Activated CD4-positive, alpha-beta memory T cell treated with anti-CD3 and anti-CD28 coated beads for 36 hours (primary cell): Measurements from ENCODE around the gene PANK4. TPM values are rescaled to one million over a fixed set of nuclear protein-coding genes. Genes with fewer than 3 reads are reported as not detected.
A peak's percentile ranks its signal among the peaks of the same experiment; 100 is the strongest.
"Not testable (repeated sequence)": the region's sequence is repeated elsewhere in the genome, so short reads cannot be mapped to it uniquely, and the experiment has no call there.

Experiments
- CTCF ChIA-PET: fragments of 350-600 bp; sonication (Branson Sonifier 250); formaldehyde crosslinking; loops from one replicate; lab custom pipeline; 2021; ENCODE audit warnings: antibody characterized with exemption, inconsistent platforms; lab: Charles Lee
- POLR2A ChIA-PET: fragments of 350-600 bp; sonication (Branson Sonifier 250); formaldehyde crosslinking; loops from one replicate; lab custom pipeline; 2021; ENCODE audit warnings: antibody characterized with exemption; lab: Charles Lee
- DNase-seq: peaks from one replicate; pipeline ENCODE4 v3.0.0-alpha.2; 2020
- H3K27ac Mint-ChIP-seq: one replicate; pipeline ENCODE4 v1.8.0; 2021; ENCODE audit warnings: mixed read lengths
- H3K27me3 Mint-ChIP-seq: one replicate; pipeline ENCODE4 v1.8.0; 2021; ENCODE audit warnings: mixed read lengths
- H3K36me3 Mint-ChIP-seq: one replicate; pipeline ENCODE4 v1.8.0; 2021; ENCODE audit warnings: mixed read lengths
- H3K4me1 Mint-ChIP-seq: one replicate; pipeline ENCODE4 v1.8.0; 2021; ENCODE audit warnings: low read depth, mixed read lengths
- H3K4me3 Mint-ChIP-seq: one replicate; pipeline ENCODE4 v1.8.0; 2021; ENCODE audit warnings: mild to moderate bottlenecking, mixed read lengths
- H3K9me3 Mint-ChIP-seq: one replicate; pipeline ENCODE4 v1.8.0; 2021; ENCODE audit warnings: mixed read lengths
- intact Hi-C: fragments of 100-400 bp; cut with micrococcal nuclease; formaldehyde crosslinking; loops from one replicate; pipeline ENCODE4 v1.15.1; 2023
- total RNA-seq, 2 experiments: library from RNA; stranded (reverse); gene quantifications; one replicate each; pipeline ENCODE4 v1.2.3, GENCODE V29; 2021

The PANK4 gene
- total RNA-seq, 2 experiments from 2014 or later: 42.6 to 45.1 TPM

- H3K27me3 Mint-ChIP-seq, intact Hi-C loops, H3K9me3 Mint-ChIP-seq, CTCF ChIA-PET, H3K4me3 Mint-ChIP-seq, H3K36me3 Mint-ChIP-seq, DNase-seq: not testable (repeated sequence)
- POLR2A ChIA-PET: interaction anchor here (4.6 kb wide), 1 partner anchor 35 kb away, joined by 65 read pairs; the partner anchor contains the start of gene PRXL2B
- H3K4me1 Mint-ChIP-seq: peaks cover 32% of the 10 kb centered on the region
- peak overlapping the region; percentile 62 for H3K27ac Mint-ChIP-seq
Measured at GRCh38 chr1:2550309-2550861, 24.0 kb upstream of the PANK4 start.

DNA sequence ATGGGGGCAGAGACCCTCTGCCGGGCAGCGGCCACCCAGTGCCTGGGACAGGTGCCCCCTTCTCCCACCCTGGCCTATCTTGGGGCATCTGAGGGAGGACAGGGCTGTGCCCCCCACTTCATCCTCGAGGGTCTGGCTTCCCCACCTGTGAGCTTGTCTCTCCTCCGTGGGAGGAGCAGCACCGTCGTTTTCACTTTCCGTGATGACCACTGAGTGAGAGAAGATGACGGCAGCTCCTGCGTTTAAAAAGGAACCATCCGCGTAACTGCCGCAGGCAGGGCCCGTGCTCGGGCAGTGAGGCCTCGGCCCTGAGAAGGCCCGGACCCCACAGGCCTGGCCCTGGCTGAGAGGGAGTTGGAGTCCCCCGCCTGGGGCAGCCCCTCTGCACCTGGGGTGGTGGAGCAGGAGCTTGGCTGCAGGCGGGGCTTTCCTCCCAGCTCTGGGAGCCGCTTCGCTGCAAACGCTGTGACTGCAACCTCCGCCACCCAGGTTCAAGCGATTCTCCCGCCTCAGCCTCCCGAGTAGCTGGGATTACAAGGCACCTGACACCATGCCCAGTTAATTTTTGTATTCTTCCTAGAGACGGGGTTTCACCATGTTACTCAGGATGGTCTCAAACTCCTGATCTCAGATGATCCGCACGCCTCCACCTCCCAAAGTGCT, 23.1 kb upstream of the PANK4 start:
- not testable (repeated sequence) for DNase-seq, H3K9me3 Mint-ChIP-seq, H3K27me3 Mint-ChIP-seq, H3K36me3 Mint-ChIP-seq
- H3K4me1 Mint-ChIP-seq: peaks cover 24% of the 10 kb centered on the region
- intact Hi-C loops: loop anchor here (5.0 kb wide), 3 partner anchors 157 to 352 kb away; partner anchors contain the start of genes MORN1 and RER1
- POLR2A ChIA-PET: interaction anchor here (1.3 to 4.6 kb wide), 4 partner anchors 20 to 49 kb away, joined by 4 to 65 read pairs (median 15); partner anchors contain the start of genes HES5 and PRXL2B
- H3K4me3 Mint-ChIP-seq: peak overlapping the region; percentile 80
- H3K27ac Mint-ChIP-seq: peak overlapping the region; percentile 99
- CTCF ChIA-PET: interaction anchor here (0.9 to 3.4 kb wide), 6 partner anchors 11 to 137 kb away, joined by 3 to 34 read pairs (median 12); partner anchors contain the start of genes PANK4 and PEX10

DNA sequence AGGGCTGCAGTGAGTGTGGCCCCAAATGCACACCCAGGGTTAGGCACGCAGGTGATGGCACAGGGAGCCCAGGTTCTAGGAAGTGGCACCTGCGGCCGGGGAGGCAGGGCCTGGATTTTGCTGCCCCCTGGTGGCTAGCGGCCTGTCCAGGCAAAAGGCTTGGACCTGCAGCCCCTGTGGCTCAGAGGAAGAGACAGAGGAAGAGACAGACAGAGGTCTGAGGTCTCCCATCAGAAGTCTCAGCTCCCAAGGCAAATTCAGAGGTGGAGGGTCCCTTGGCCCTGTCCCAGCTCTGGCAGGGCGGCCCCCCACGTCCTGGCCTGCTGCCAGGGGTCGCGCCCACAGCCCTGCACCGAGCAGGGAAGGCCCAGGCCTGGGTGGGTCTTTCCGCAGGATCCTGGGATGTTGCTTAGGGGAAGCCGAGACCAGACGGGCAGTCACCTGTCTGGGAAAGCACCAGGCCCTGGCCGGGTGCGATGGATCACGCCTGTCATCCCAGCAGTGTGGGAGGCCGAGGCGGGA, 21.7 kb upstream of the PANK4 start:
- CTCF ChIA-PET: interaction anchor here (0.7 to 3.4 kb wide), 16 partner anchors 8 to 353 kb away, joined by 3 to 43 read pairs (median 8); partner anchors contain the start of genes FAAP20, HES5, MORN1 and PANK4

GRCh38 chr1:2547210-2548067, 21.0 kb upstream of the PANK4 start:
- H3K4me3 Mint-ChIP-seq: peak overlapping the region; percentile 80
- H3K27ac Mint-ChIP-seq: peak overlapping the region; percentile 99
- peak; percentile 85 for DNase-seq
- H3K27me3 Mint-ChIP-seq: no peaks in the 10 kb centered on the region
- H3K9me3 Mint-ChIP-seq: no peaks in the 10 kb centered on the region
- peaks cover 18% of the 10 kb centered on the region for H3K4me1 Mint-ChIP-seq
- CTCF ChIA-PET: interaction anchor here (0.7 to 3.4 kb wide), 15 partner anchors 9 to 353 kb away, joined by 3 to 43 read pairs (median 7); partner anchors contain the start of genes FAAP20, HES5, MORN1 and PANK4
- peaks cover 3% of the 10 kb centered on the region for H3K36me3 Mint-ChIP-seq
- POLR2A ChIA-PET: interaction anchor here (0.8 to 5.5 kb wide), 14 partner anchors 9 to 156 kb away, joined by 3 to 65 read pairs (median 4); partner anchors contain the start of genes HES5, MORN1, PANK4 and PRXL2B
- intact Hi-C loops: loop anchor here (1.0 to 5.0 kb wide), 9 partner anchors 9 to 350 kb away; partner anchors contain the start of genes MORN1, PANK4, PRXL2B and RER1

More for the DNA sequence above, 21.7 kb upstream of the PANK4 start:
- DNase-seq: peak; percentile 91
- H3K4me3 Mint-ChIP-seq: peak overlapping the region; percentile 80
- intact Hi-C loops: loop anchor here (1.0 to 5.0 kb wide), 8 partner anchors 8 to 351 kb away; partner anchors contain the start of genes MORN1, PANK4, PRXL2B and RER1
- POLR2A ChIA-PET: interaction anchor here (1.0 to 5.5 kb wide), 12 partner anchors 8 to 134 kb away, joined by 3 to 65 read pairs (median 4); partner anchors contain the start of genes HES5, PANK4, PRXL2B and TNFRSF14
- no peaks in the 10 kb centered on the region for H3K27me3 Mint-ChIP-seq
- H3K9me3 Mint-ChIP-seq: no peaks in the 10 kb centered on the region
- peaks cover 3% of the 10 kb centered on the region for H3K36me3 Mint-ChIP-seq
- peak overlapping the region; percentile 99 for H3K27ac Mint-ChIP-seq
- peaks cover 18% of the 10 kb centered on the region for H3K4me1 Mint-ChIP-seq

GRCh38 chr1:2546515-2547209, 20.3 kb upstream of the PANK4 start:
- H3K36me3 Mint-ChIP-seq: peaks cover 3% of the 10 kb centered on the region
- intact Hi-C loops: loop anchor here (2.0 to 5.0 kb wide), 4 partner anchors 96 to 349 kb away; partner anchors contain the start of genes MORN1 and RER1
- no peaks in the 10 kb centered on the region for H3K9me3 Mint-ChIP-seq
- H3K27ac Mint-ChIP-seq: peak overlapping the region; percentile 99
- no peaks in the 10 kb centered on the region for H3K27me3 Mint-ChIP-seq
- ChIA-PET POLR2A (interaction anchor here (0.8 to 5.5 kb wide), 10 partner anchors 10 to 155 kb away, joined by 3 to 65 read pairs (median 12); partner anchors contain the start of genes HES5, MORN1, PANK4 and PRXL2B), CTCF (interaction anchor here (0.8 to 3.4 kb wide), 13 partner anchors 10 to 347 kb away, joined by 3 to 43 read pairs (median 6); partner anchors contain the start of genes HES5, PANK4, PEX10 and TNFRSF14)
- H3K4me1 Mint-ChIP-seq: peaks cover 18% of the 10 kb centered on the region
- DNase-seq: peak; percentile 94
- peak overlapping the region; percentile 80 for H3K4me3 Mint-ChIP-seq

- intact Hi-C loops: loop anchor here (2.0 to 5.0 kb wide), 4 partner anchors 97 to 349 kb away; partner anchors contain the start of genes MORN1 and RER1
- peak; percentile 91 for DNase-seq
- Mint-ChIP-seq H3K36me3 (peaks cover 2% of the 10 kb centered on the region), H3K9me3 (no peaks in the 10 kb centered on the region), H3K4me1 (peaks cover 18% of the 10 kb centered on the region), H3K27me3 (no peaks in the 10 kb centered on the region), H3K4me3 (peak overlapping the region; percentile 80), H3K27ac (peak overlapping the region; percentile 99)
- ChIA-PET POLR2A (interaction anchor here (0.8 to 5.5 kb wide), 8 partner anchors 10 to 346 kb away, joined by 3 to 65 read pairs (median 21); partner anchors contain the start of genes HES5, PANK4, PRXL2B and TNFRSF14), CTCF (interaction anchor here (0.9 to 1.3 kb wide), 5 partner anchors 10 to 131 kb away, joined by 3 to 6 read pairs (median 3); partner anchors contain the start of genes PANK4 and TNFRSF14)
Measured at GRCh38 chr1:2545754-2546514, 19.5 kb upstream of the PANK4 start.

DNA sequence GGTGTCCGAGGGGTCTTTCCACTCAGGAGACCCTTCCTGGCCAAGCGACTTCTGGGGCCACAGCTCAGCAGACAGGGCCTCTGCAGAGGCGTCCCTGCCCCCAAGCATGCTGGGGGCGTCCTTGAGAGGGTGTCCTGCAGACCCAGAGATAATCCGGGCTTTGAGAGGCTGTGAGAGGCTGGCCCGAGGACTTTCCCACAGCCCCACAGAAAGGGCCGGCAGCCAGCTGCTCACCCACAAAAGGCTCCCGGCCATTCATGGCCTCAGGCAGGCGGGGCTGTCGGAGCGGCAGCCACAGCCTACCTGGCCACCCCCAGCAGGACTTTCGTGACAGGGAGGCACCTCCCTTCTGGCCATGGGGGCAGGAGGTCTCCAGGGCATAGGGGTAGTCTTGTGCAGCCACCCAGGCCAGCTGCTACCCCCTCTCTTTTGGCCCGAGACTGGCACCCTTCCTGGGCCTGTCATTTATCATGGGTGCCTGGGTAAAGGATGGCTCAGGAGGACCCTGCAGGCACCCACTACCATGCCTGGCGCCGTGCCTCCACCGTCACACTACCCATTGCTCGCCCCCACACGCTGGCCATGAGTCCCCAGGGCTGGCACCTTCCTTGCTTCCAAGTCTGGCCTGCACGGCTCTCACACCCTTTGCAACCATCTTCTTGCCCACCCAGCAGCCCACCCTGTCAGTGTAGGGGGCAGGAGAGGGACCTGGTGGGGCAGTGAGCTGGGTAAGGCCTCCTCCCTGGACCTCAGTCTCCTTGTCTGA, 18.7 kb upstream of the PANK4 start:
- CTCF ChIA-PET: interaction anchor here (0.9 to 1.3 kb wide), 4 partner anchors 11 to 130 kb away, joined by 3 to 5 read pairs (median 3); partner anchors contain the start of gene TNFRSF14
- no peak for DNase-seq
- intact Hi-C loops: loop anchor here (5.0 kb wide), 3 partner anchors 153 to 348 kb away; partner anchors contain the start of genes MORN1 and RER1
- Mint-ChIP-seq H3K4me1 (peaks cover 16% of the 10 kb centered on the region), H3K27ac (peak overlapping the region; percentile 23), H3K9me3 (no peaks in the 10 kb centered on the region), H3K27me3 (no peaks in the 10 kb centered on the region), H3K4me3 (no peak overlapping the region), H3K36me3 (no peaks in the 10 kb centered on the region)
- POLR2A ChIA-PET: interaction anchor here (0.8 to 5.5 kb wide), 8 partner anchors 11 to 345 kb away, joined by 3 to 53 read pairs (median 12); partner anchors contain the start of genes HES5, PANK4 and TNFRSF14

- POLR2A ChIA-PET: interaction anchor here (1.0 to 5.5 kb wide), 4 partner anchors 14 to 128 kb away, joined by 4 to 53 read pairs (median 12); partner anchors contain the start of genes HES5 and PANK4
- Mint-ChIP-seq H3K27ac (no peak overlapping the region), H3K9me3 (no peaks in the 10 kb centered on the region), H3K4me1 (peaks cover 12% of the 10 kb centered on the region), H3K4me3 (no peak overlapping the region), H3K36me3 (no peaks in the 10 kb centered on the region), H3K27me3 (no peaks in the 10 kb centered on the region)
- intact Hi-C loops: no loop called here
- CTCF ChIA-PET: no interaction called here
- DNase-seq: no peak
Measured at GRCh38 chr1:2544093-2544874, 17.9 kb upstream of the PANK4 start.
